ENCODE data around the gene HIC1.

DNA sequence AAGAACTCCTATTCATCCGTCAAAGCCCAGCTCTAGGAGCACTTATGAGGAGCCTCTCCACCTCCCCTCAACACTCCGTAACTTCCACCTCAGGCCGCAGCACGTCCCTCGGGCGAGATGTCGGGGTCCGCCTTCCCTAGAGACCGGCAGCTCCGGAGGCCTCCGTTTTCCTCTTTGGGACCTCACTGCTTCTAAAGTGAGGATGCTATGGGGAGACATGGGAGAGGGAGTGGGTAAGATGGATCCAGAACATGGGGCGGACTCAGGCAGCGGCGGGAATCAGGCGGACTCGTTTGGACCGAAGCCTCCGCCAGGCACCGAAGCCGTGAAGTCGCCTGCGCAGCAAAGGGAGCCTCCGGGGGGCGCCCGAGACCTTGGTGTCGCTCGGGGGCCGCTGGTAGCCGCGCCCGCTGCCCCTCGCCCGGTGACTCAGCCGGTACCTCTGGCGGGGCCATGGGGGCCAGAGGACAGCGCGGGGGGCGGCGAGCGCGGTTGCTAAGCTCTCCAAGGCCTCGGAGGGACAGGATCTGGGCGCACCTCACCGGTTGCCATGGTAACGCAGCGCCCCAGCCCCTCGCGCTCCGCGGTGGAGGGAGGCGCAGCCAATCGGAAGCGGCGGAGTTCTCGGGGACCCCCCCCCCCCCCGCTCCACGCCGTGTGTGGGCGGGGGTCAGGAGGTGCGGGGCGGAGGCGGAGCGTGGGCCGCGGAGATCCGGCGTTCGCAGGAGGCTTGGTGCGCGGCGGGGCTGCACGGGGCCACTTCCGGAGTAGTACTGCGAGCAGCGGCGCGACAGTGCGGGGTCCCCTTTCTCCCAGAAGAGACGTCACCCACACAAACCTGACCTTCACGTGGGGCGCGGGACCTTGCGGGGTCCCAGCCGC is 1.3 kb upstream of the HIC1 start:
- TF ChIP-seq, protein P1, sequence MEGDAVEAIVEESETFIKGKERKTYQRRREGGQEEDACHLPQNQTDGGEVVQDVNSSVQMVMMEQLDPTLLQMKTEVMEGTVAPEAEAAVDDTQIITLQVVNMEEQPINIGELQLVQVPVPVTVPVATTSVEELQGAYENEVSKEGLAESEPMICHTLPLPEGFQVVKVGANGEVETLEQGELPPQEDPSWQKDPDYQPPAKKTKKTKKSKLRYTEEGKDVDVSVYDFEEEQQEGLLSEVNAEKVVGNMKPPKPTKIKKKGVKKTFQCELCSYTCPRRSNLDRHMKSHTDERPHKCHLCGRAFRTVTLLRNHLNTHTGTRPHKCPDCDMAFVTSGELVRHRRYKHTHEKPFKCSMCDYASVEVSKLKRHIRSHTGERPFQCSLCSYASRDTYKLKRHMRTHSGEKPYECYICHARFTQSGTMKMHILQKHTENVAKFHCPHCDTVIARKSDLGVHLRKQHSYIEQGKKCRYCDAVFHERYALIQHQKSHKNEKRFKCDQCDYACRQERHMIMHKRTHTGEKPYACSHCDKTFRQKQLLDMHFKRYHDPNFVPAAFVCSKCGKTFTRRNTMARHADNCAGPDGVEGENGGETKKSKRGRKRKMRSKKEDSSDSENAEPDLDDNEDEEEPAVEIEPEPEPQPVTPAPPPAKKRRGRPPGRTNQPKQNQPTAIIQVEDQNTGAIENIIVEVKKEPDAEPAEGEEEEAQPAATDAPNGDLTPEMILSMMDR (IDR thresholded peaks at IDR 0.05) = peak; percentile 48 to 65 (median 56)
- TF ChIP-seq POLR2A (IDR thresholded peaks at IDR 0.05) = no peak

All from Peyer's patch (tissue), 4 donors.